Spleen (tissue), 11 donors: ENCODE results near the gene TXK. TPM values are rescaled to one million over a fixed set of nuclear protein-coding genes. Genes with fewer than 3 reads are reported as not detected.

Experiments used
- DNase-seq: peaks from one replicate; pipeline ENCODE4 v3.0.0-alpha.2; 2020
- H3K27ac ChIP-seq, 8 donors: fragments of 200-600 bp; sonication (generic) in 7 of 8; 1 replicate in 4 of 8; 2 replicates in 4 of 8; pipeline versions ENCODE4 v1.5.0 to v1.8.0; 2016 to 2021; ENCODE audit warnings: inconsistent platforms in 4 of 8, mild to moderate bottlenecking in 4 of 8, moderate library complexity in 1 of 8
- H3K27me3 ChIP-seq, 7 donors: fragments of 200-600 bp; sonication (generic) in 6 of 7; replicated peaks in 1 of 7; 1 replicate in 4 of 7; 2 replicates in 3 of 7; pipeline versions ENCODE4 v1.5.0 to v1.8.0; 2016 to 2021; ENCODE audit warnings: inconsistent platforms in 3 of 7, mild to moderate bottlenecking in 1 of 7
- H3K36me3 ChIP-seq, 6 donors: fragments of 200-600 bp; sonication (generic) in 5 of 6; 1 replicate in 4 of 6; 2 replicates in 2 of 6; pipeline versions ENCODE4 v1.5.0 to v1.8.0; 2016 to 2021; ENCODE audit warnings: inconsistent platforms in 2 of 6
- H3K4me1 ChIP-seq, 6 donors: fragments of 200-600 bp; sonication (generic) in 5 of 6; 1 replicate in 3 of 6; 2 replicates in 3 of 6; pipeline versions ENCODE4 v1.5.0 to v1.8.0; 2016 to 2021; ENCODE audit warnings: inconsistent platforms in 3 of 6
- H3K4me3 ChIP-seq, 8 donors: fragments of 200-600 bp; sonication (generic) in 7 of 8; 1 replicate in 4 of 8; 2 replicates in 4 of 8; pipeline versions ENCODE4 v1.5.0 to v1.8.0; 2016 to 2021; ENCODE audit warnings: inconsistent platforms in 4 of 8, mild to moderate bottlenecking in 4 of 8, moderate library complexity in 2 of 8
- H3K9me3 ChIP-seq, 8 donors: fragments of 200-600 bp; sonication (generic) in 7 of 8; 1 replicate in 4 of 8; 2 replicates in 4 of 8; pipeline versions ENCODE4 v1.5.0 to v1.8.0; 2016 to 2021; ENCODE audit warnings: inconsistent platforms in 4 of 8
- CTCF ChIP-seq, 11 experiments: fragments of 200-600 bp in 7 of 11; fragments of 450-650 bp in 4 of 11; sonication (generic) in 4 of 11; IDR thresholded peaks in 8 of 11; conservative IDR thresholded peaks in 3 of 11; 1 replicate in 7 of 11; 2 replicates in 4 of 11; pipeline versions ENCODE4 v1.4.0 to v1.8.0; 2016 to 2021; ENCODE audit warnings: antibody characterized with exemption in 11 of 11, inconsistent platforms in 4 of 11, mild to moderate bottlenecking in 1 of 11
- POLR2A ChIP-seq, 3 donors: fragments of 450-650 bp; IDR thresholded peaks; one replicate each; pipeline ENCODE4 v1.5.1; 2017; ENCODE audit warnings: antibody characterized with exemption in 3 of 3, mild to moderate bottlenecking in 1 of 3
- POLR2AphosphoS5 ChIP-seq, 3 donors: sonication (generic); formaldehyde crosslinking; IDR thresholded peaks; one replicate each; pipeline ENCODE4 v1.5.1; 2017; ENCODE audit warnings: antibody characterized with exemption in 3 of 3
- WGBS, 5 donors: extraction: QIAGEN DNeasy Blood & Tissue Kit in 3 of 5; methylation state at CpG; one replicate each; pipeline versions ENCODE4 v1.1.5 to v1.1.7; 2013 to 2018; 5-methylcytosine and 5-hydroxymethylcytosine counted together
- intact Hi-C: fragments of 100-400 bp; cut with DNase I; formaldehyde crosslinking; loops from one replicate; pipeline ENCODE4 v1.15.0; 2023; ENCODE audit warnings: low total_unique reads
- polyA plus RNA-seq, 3 donors: library from polyadenylated mRNA; stranded (reverse); fragments of 200-250 nt; gene quantifications; one replicate each; pipeline ENCODE4 v1.2.1, GENCODE V29; 2013
- total RNA-seq, 7 donors: library from RNA; depleted of rRNA in 3 of 7; stranded (reverse); fragments of >200 nt in 3 of 7; fragmentation: NEBNext Ultra II Directional in 4 of 7; extraction: Animal tissue kit (Norgen Biotek cat#: 25700) in 4 of 7; gene quantifications; one replicate each; pipeline versions ENCODE4 v1.1.0 to v1.2.1, GENCODE V29; 2016 to 2021
- donor health status: healthy with polysubstance abuse.
- donor health status: DM: no; HTN: no; CAD: no; lungs with moderate emphysema.
- donor health status: DM: no; HTN: no; CAD: no.
- donor health status: Bipolar disorder and iron deficiency.
- donor health status: healthy.
- donor health status: DM: no; HTN: no; CAD: no.
- donor health status: DM: yes; HTN: yes; CAD: no.

TXK gene
- total and polyA plus RNA-seq, 10 donors: 3.3 to 36.6 (median 21.0) TPM

DNA sequence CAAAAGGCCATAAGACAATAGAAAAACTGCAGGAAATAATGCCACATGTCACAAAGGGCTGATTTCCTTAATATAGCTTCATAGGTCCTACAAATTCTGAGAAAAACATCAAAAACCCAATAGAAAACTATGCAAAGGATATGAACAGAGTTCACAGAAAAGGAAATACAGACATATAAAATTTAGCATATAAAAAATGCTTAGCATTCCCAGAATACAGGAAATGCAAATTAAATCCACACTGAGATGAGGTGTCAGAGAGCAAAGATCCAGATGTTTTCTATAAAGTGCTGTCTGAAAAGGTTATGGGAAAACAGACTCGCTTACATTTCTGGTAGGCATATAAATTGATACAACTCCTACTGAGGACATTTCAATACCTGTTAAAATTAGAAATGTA lies 33.8 kb downstream of the TXK start:
- intact Hi-C loops: no loop called here
- 76 to 91% (median 82%) methylated on average over 1 of the region's 1 CpG for whole genome bisulfite sequencing, 5 donors
- H3K4me3 ChIP-seq: no peak overlapping the region
- no peak for DNase-seq
- H3K4me1 ChIP-seq: no peaks in the 10 kb centered on the region
- no peak overlapping the region for H3K27ac ChIP-seq
- H3K36me3 ChIP-seq: peaks cover 0 to 10% (median 0%) of the 10 kb centered on the region in 6 donors
- H3K9me3 ChIP-seq: no peaks in the 10 kb centered on the region
- no peaks in the 10 kb centered on the region for H3K27me3 ChIP-seq
- TF ChIP-seq POLR2A (IDR thresholded peaks at IDR 0.05) (no peak), CTCF (IDR thresholded peaks at IDR 0.05 in 8 of 11, conservative IDR thresholded peaks at IDR 0.05 in 3 of 11) (no peak), POLR2AphosphoS5 (IDR thresholded peaks at IDR 0.05) (no peak)

DNA sequence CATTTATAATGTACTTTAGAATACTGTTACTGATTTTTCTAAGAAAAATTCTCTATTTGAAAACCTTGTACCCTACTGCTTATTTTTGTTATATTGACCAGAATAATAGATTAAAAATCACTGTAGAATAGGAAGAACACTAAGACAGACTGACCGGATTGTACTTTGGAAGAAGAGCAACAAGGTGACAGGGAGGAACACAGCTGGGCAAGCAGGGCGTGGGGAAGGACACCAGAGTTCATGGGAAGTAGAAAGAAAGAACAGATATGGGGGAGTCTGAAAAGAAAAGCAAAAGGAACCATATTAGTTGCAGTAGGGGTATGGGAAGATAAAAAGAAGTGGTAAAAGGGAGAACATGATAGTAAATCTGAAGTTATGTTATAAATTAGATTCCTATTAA lies 38.6 kb downstream of the TXK start:
- Histone ChIP-seq H3K36me3 (peaks cover 0 to 30% (median 0%) of the 10 kb centered on the region in 6 donors), H3K4me3 (no peak overlapping the region), H3K27ac (no peak overlapping the region), H3K4me1 (no peaks in the 10 kb centered on the region), H3K27me3 (no peaks in the 10 kb centered on the region), H3K9me3 (no peaks in the 10 kb centered on the region)
- DNase-seq: no peak
- intact Hi-C loops: no loop called here
- 76 to 88% (median 81%) methylated on average over 2 of the region's 2 CpGs for WGBS, 5 donors
- TF ChIP-seq POLR2AphosphoS5 (IDR thresholded peaks at IDR 0.05) (no peak), CTCF (IDR thresholded peaks at IDR 0.05 in 8 of 11, conservative IDR thresholded peaks at IDR 0.05 in 3 of 11) (no peak), POLR2A (IDR thresholded peaks at IDR 0.05) (no peak)

DNA sequence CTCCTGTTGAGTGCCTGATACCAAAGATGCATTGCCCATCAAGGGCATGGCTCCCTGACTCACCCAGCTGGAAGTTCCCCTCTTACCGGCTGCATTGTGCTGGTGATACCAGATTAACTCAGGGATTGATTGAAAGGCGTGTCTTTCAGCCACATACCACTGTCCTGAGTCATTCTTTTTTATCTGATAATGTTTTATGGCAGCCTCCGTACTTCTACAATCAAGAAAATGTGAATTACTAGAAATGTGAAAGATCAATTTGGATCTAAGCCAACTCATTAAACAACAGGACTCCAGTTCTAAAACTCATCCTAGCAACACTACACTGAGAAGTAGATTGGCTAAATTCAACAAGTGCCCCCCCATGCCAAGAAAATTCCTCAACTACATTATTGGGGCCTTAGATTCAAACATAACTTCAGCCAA lies 40.0 kb downstream of the TXK start:
- 61 to 79% (median 69%) methylated on average over 3 of the region's 3 CpGs for WGBS, 5 donors
- Histone ChIP-seq H3K27me3 (no peaks in the 10 kb centered on the region), H3K4me3 (no peak overlapping the region), H3K27ac (no peak overlapping the region), H3K4me1 (no peaks in the 10 kb centered on the region), H3K36me3 (peaks cover 0 to 35% (median 0%) of the 10 kb centered on the region in 6 donors), H3K9me3 (no peaks in the 10 kb centered on the region)
- no peak for TF ChIP-seq CTCF (IDR thresholded peaks at IDR 0.05 in 8 of 11, conservative IDR thresholded peaks at IDR 0.05 in 3 of 11)
- no peak for TF ChIP-seq POLR2A (IDR thresholded peaks at IDR 0.05)
- TF ChIP-seq POLR2AphosphoS5 (IDR thresholded peaks at IDR 0.05): no peak
- intact Hi-C loops: no loop called here
- DNase-seq: no peak

DNA sequence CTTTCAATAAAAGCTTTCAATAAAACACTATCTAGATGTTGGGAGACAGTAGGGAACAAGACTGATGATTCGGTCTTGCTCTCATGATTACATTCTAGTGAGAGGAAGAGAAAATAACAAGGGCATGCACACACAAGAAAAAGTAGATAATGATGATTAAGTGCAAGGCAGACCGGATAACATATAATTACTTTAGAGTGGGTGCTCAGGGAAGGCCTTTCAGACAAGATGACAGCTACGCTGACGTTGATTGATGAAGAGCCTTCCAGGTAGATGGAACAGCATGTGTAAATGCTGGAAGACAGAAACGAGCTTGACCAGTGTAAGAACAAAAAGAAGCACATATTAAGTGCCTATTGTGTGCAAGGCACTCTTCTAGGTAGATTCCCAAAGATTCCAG lies 43.4 kb downstream of the TXK start:
- Histone ChIP-seq H3K27ac (no peak overlapping the region), H3K36me3 (peaks cover 0 to 44% (median 0%) of the 10 kb centered on the region in 6 donors), H3K9me3 (no peaks in the 10 kb centered on the region), H3K4me3 (no peak overlapping the region), H3K27me3 (no peaks in the 10 kb centered on the region), H3K4me1 (no peaks in the 10 kb centered on the region)
- 77 to 85% (median 83%) methylated on average over 5 of the region's 5 CpGs for WGBS, 5 donors
- TF ChIP-seq POLR2A (IDR thresholded peaks at IDR 0.05): no peak
- TF ChIP-seq POLR2AphosphoS5 (IDR thresholded peaks at IDR 0.05): no peak
- no peak for TF ChIP-seq CTCF (IDR thresholded peaks at IDR 0.05 in 8 of 11, conservative IDR thresholded peaks at IDR 0.05 in 3 of 11)
- DNase-seq: no peak
- intact Hi-C loops: no loop called here
